Ovary (tissue), 9 donors: ENCODE results near the gene MS4A1. TPM values are rescaled to one million over a fixed set of nuclear protein-coding genes. Genes with fewer than 3 reads are reported as not detected.

Source experiments
- DNase-seq, 5 donors: peaks; one replicate each; pipeline ENCODE4 v3.0.0-alpha.2; 2019 to 2020
- H3K27ac ChIP-seq, 2 donors: fragments of 200-600 bp; one replicate each; pipeline versions ENCODE4 v1.5.1 to v1.8.0; 2019 to 2022
- H3K27me3 ChIP-seq: fragments of 200-600 bp; one replicate; pipeline ENCODE4 v1.8.0; 2022
- H3K36me3 ChIP-seq: fragments of 200-600 bp; sonication (generic); one replicate; pipeline ENCODE4 v1.5.1; 2019
- H3K4me1 ChIP-seq: one replicate; pipeline ENCODE4 v1.8.1; 2013; ENCODE audit warnings: mild to moderate bottlenecking, moderate library complexity; ENCODE audit not compliant: insufficient read depth
- H3K4me3 ChIP-seq: fragments of 200-600 bp; sonication (generic); one replicate; pipeline ENCODE4 v1.5.1; 2017
- H3K9me3 ChIP-seq, 2 donors: fragments of 200-600 bp in 1 of 2; sonication (generic) in 1 of 2; one replicate each; pipeline versions ENCODE4 v1.5.1 to v1.8.1; 2013 to 2019; ENCODE audit warnings: mild to moderate bottlenecking in 1 of 2, moderate library complexity in 1 of 2
- CTCF ChIP-seq, 3 donors: fragments of 450-650 bp in 2 of 3; fragments of 200-600 bp in 1 of 3; IDR thresholded peaks; one replicate each; pipeline versions ENCODE4 v1.5.1 to v1.8.0; 2016 to 2022; ENCODE audit warnings: antibody characterized with exemption in 3 of 3, mild to moderate bottlenecking in 1 of 3
- EP300 ChIP-seq: sonication (generic); formaldehyde crosslinking; IDR thresholded peaks from one replicate; pipeline ENCODE4 v1.6.1; 2017; ENCODE audit warnings: antibody characterized with exemption
- POLR2A ChIP-seq: fragments of 450-650 bp; IDR thresholded peaks from one replicate; pipeline ENCODE4 v1.6.1; 2017; ENCODE audit warnings: antibody characterized with exemption, mild to moderate bottlenecking, moderate library complexity
- WGBS, 3 donors: extraction: QIAGEN DNeasy Blood & Tissue Kit in 1 of 3; methylation state at CpG; one replicate each; pipeline versions ENCODE4 v1.1.5 to v1.1.7; 2013 to 2017; 5-methylcytosine and 5-hydroxymethylcytosine counted together
- intact Hi-C, 4 donors: fragments of 100-400 bp; cut with DNase I; formaldehyde crosslinking; loops; one replicate each; pipeline versions ENCODE4 v1.11.0 to v1.15.1; 2022 to 2023
- polyA plus RNA-seq, 2 donors: library from polyadenylated mRNA; stranded (reverse); fragments of 200-250 nt in 1 of 2; fragments of 350-450 nt in 1 of 2; fragmentation: Illumina TruSeq in 1 of 2; extraction: RNeasy Lipid Tissue Mini Kit (QIAGEN cat#74804) in 1 of 2; gene quantifications; one replicate each; pipeline ENCODE4 v1.2.3, GENCODE V29; 2013 to 2014
- total RNA-seq, 7 donors: library from RNA; depleted of rRNA in 2 of 7; stranded (reverse); fragments of >200 nt in 2 of 7; fragmentation: NEBNext Ultra II Directional in 3 of 7; extraction: Animal tissue kit (Norgen Biotek cat#: 25700) in 3 of 7; gene quantifications; one replicate each; pipeline versions ENCODE4 v1.1.0 to v1.2.4, GENCODE V29; 2016 to 2023
- donor health status: DM: no; HTN: no; CAD: no; lungs with moderate emphysema.
- donor health status: DM: no; HTN: no; CAD: no.
- donor health status: Bipolar disorder and iron deficiency.
- donor health status: DM: yes; HTN: yes; CAD: no.
- donor health status: DM: no; HTN: no; CAD: no.
- donor health status: DM: yes; HTN: yes; CAD: no.

MS4A1 gene
- total and polyA plus RNA-seq, 9 donors: 0.05 to 0.74 (median 0.27) TPM; not detected in 4

- no peaks in the 10 kb centered on the region for H3K36me3 ChIP-seq
- no peaks in the 10 kb centered on the region for H3K9me3 ChIP-seq
- TF ChIP-seq CTCF (IDR thresholded peaks at IDR 0.05): no peak
- no peak for TF ChIP-seq POLR2A
- no peak for TF ChIP-seq EP300
- intact Hi-C loops: no loop called here
- H3K4me1 ChIP-seq: no peaks in the 10 kb centered on the region
- no peak overlapping the region for H3K4me3 ChIP-seq
- WGBS, 3 donors: 50 to 69% (median 52%) methylated on average over 2 of the region's 2 CpGs
- no peak overlapping the region for H3K27ac ChIP-seq
- no peaks in the 10 kb centered on the region for H3K27me3 ChIP-seq
- no peak for DNase-seq
Observed at GRCh38 chr11:60482361-60482760, 26.7 kb downstream of the MS4A1 start.

- no peaks in the 10 kb centered on the region for H3K4me1 ChIP-seq
- no peak for DNase-seq
- no peaks in the 10 kb centered on the region for H3K36me3 ChIP-seq
- H3K9me3 ChIP-seq: no peaks in the 10 kb centered on the region
- no peaks in the 10 kb centered on the region for H3K27me3 ChIP-seq
- no peak overlapping the region for H3K27ac ChIP-seq
- intact Hi-C loops: no loop called here
- no peak overlapping the region for H3K4me3 ChIP-seq
- TF ChIP-seq CTCF (IDR thresholded peaks at IDR 0.05) (no peak), POLR2A (no peak), EP300 (no peak)
- WGBS, 3 donors: 71 to 85% (median 76%) methylated on average over 5 of the region's 5 CpGs
Observed at GRCh38 chr11:60485987-60486386, 30.3 kb downstream of the MS4A1 start.

- intact Hi-C loops: no loop called here
- no peak for DNase-seq
- H3K36me3 ChIP-seq: no peaks in the 10 kb centered on the region
- H3K27me3 ChIP-seq: no peaks in the 10 kb centered on the region
- 66 to 79% (median 70%) methylated on average over 4 of the region's 4 CpGs for WGBS, 3 donors
- no peak within 1 kb of the TSS for H3K4me3 ChIP-seq
- no peaks in the 10 kb centered on the region for H3K4me1 ChIP-seq
- no peak within 1 kb of the TSS for H3K27ac ChIP-seq
- TF ChIP-seq EP300: no peak
- no peak for TF ChIP-seq CTCF (IDR thresholded peaks at IDR 0.05)
- no peak for TF ChIP-seq POLR2A
- H3K9me3 ChIP-seq: no peaks in the 10 kb centered on the region
Observed at GRCh38 chr11:60492488-60493009, 36.9 kb downstream of the MS4A1 start, which contains the start of gene MS4A12. Gene MS4A12 (plus strand): TSS chr11:60492778. CDS start chr11:60497319, 4,541 bp downstream.

- Histone ChIP-seq H3K27ac (no peak overlapping the region), H3K9me3 (no peaks in the 10 kb centered on the region), H3K4me3 (no peak overlapping the region), H3K27me3 (no peaks in the 10 kb centered on the region), H3K36me3 (no peaks in the 10 kb centered on the region), H3K4me1 (no peaks in the 10 kb centered on the region)
- 84 to 92% (median 88%) methylated on average over 2 of the region's 2 CpGs for WGBS, 3 donors
- intact Hi-C loops: no loop called here
- TF ChIP-seq CTCF (IDR thresholded peaks at IDR 0.05): no peak
- TF ChIP-seq EP300: no peak
- no peak for TF ChIP-seq POLR2A
- DNase-seq: no peak
Observed at GRCh38 chr11:60493454-60493853, 37.8 kb downstream of the MS4A1 start.
